ENCODE measurements around the gene SYNC.

DNA sequence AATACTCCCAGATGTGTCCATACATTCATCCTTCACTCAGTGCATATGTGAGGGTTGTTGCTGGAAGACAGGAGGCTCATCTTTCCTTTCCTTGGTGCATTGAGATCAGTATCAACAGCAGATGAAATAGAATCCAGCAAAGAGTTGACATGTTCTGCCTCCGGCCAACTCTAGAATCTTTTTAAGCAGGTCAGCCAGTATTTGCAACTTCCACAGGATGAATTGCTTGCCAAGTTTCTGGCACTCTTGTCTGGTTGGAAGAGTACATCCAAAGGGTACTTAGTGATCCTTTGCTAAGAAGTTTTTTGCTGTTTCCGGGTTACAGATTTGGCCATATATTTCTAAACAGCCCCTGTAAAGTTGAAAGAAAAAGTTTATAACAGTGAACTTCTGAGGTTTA lies 21.1 kb downstream of the SYNC start:
- TF ChIP-seq, protein P1, sequence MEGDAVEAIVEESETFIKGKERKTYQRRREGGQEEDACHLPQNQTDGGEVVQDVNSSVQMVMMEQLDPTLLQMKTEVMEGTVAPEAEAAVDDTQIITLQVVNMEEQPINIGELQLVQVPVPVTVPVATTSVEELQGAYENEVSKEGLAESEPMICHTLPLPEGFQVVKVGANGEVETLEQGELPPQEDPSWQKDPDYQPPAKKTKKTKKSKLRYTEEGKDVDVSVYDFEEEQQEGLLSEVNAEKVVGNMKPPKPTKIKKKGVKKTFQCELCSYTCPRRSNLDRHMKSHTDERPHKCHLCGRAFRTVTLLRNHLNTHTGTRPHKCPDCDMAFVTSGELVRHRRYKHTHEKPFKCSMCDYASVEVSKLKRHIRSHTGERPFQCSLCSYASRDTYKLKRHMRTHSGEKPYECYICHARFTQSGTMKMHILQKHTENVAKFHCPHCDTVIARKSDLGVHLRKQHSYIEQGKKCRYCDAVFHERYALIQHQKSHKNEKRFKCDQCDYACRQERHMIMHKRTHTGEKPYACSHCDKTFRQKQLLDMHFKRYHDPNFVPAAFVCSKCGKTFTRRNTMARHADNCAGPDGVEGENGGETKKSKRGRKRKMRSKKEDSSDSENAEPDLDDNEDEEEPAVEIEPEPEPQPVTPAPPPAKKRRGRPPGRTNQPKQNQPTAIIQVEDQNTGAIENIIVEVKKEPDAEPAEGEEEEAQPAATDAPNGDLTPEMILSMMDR (IDR thresholded peaks at IDR 0.05), result no peak
- no peak for TF ChIP-seq POLR2A (IDR thresholded peaks at IDR 0.05)

Measured in body of pancreas (tissue), 4 donors.